Measurements from ENCODE around the gene CDH15. TPM values are rescaled to one million over a fixed set of nuclear protein-coding genes. Genes with fewer than 3 reads are reported as not detected.
"Not testable (repeated sequence)": the region's sequence is repeated elsewhere in the genome, so short reads cannot be mapped to it uniquely, and the experiment has no call there.

The CDH15 gene
- total RNA-seq, 1 experiment from 2014 or later: 0.46 TPM

DNA sequence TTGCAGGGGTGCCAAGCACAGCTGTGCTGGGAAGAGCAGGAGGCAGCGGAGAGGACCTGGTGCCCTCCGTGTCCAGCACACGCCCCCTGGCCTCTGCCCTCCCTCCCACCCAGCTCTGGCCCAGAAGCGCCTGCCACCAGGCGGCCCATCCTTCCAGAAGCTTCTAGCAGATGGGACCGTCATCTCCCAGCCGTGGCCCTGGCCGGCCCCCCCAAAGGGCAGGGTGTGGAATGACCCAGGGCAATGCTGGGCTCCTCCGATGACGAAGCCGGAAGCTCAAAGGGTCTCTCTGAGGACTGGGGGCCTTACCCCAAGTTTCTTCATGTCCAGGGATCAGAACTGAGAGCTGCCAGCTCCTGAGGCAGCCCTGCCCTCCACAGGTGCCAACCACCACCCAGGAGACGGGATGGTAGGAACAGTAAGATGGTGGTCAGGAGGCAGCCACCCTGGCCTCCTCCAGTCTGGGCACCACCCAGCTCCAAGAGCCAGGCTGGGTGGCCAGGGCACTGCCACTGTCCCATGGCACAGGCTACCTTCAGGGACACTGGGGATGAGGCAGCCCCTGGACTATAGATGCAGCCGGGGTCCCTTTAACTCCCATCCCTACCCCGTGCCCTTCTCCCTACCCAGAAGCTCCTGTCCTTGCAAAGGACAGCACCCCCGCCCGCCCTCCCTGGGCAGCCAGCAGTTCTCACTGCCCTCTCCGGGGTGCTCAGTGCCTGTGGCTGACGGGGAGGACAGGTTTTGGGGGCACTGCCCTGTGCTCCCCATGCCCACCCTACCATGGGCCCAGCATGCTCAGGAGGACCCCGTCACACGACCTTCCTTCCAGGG, 6.5 kb upstream of the CDH15 start (continued):
- TF ChIP-seq RELA (CRISPR knock-in tag; IDR thresholded peaks at IDR 0.05; ENCODE audit: borderline replicate concordance) (no peak), ZNF416 (CRISPR knock-in tag; IDR thresholded peaks at IDR 0.05) (no peak), NFE2L1 (CRISPR knock-in tag; IDR thresholded peaks at IDR 0.05) (no peak), FOXP1 (CRISPR knock-in tag; IDR thresholded peaks at IDR 0.05; ENCODE audit: borderline replicate concordance) (no peak), FOXK1 (CRISPR knock-in tag; IDR thresholded peaks at IDR 0.05) (no peak), MXD4 (CRISPR knock-in tag; IDR thresholded peaks at IDR 0.05; ENCODE audit: borderline replicate concordance) (no peak)
- TF ChIP-seq, protein P1, sequence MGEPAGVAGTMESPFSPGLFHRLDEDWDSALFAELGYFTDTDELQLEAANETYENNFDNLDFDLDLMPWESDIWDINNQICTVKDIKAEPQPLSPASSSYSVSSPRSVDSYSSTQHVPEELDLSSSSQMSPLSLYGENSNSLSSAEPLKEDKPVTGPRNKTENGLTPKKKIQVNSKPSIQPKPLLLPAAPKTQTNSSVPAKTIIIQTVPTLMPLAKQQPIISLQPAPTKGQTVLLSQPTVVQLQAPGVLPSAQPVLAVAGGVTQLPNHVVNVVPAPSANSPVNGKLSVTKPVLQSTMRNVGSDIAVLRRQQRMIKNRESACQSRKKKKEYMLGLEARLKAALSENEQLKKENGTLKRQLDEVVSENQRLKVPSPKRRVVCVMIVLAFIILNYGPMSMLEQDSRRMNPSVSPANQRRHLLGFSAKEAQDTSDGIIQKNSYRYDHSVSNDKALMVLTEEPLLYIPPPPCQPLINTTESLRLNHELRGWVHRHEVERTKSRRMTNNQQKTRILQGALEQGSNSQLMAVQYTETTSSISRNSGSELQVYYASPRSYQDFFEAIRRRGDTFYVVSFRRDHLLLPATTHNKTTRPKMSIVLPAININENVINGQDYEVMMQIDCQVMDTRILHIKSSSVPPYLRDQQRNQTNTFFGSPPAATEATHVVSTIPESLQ (CRISPR knock-in tag; IDR thresholded peaks at IDR 0.05): no peak
- TF ChIP-seq, protein P2, sequence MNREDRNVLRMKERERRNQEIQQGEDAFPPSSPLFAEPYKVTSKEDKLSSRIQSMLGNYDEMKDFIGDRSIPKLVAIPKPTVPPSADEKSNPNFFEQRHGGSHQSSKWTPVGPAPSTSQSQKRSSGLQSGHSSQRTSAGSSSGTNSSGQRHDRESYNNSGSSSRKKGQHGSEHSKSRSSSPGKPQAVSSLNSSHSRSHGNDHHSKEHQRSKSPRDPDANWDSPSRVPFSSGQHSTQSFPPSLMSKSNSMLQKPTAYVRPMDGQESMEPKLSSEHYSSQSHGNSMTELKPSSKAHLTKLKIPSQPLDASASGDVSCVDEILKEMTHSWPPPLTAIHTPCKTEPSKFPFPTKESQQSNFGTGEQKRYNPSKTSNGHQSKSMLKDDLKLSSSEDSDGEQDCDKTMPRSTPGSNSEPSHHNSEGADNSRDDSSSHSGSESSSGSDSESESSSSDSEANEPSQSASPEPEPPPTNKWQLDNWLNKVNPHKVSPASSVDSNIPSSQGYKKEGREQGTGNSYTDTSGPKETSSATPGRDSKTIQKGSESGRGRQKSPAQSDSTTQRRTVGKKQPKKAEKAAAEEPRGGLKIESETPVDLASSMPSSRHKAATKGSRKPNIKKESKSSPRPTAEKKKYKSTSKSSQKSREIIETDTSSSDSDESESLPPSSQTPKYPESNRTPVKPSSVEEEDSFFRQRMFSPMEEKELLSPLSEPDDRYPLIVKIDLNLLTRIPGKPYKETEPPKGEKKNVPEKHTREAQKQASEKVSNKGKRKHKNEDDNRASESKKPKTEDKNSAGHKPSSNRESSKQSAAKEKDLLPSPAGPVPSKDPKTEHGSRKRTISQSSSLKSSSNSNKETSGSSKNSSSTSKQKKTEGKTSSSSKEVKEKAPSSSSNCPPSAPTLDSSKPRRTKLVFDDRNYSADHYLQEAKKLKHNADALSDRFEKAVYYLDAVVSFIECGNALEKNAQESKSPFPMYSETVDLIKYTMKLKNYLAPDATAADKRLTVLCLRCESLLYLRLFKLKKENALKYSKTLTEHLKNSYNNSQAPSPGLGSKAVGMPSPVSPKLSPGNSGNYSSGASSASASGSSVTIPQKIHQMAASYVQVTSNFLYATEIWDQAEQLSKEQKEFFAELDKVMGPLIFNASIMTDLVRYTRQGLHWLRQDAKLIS (CRISPR knock-in tag; IDR thresholded peaks at IDR 0.05; ENCODE audit: borderline replicate concordance): no peak

DNA sequence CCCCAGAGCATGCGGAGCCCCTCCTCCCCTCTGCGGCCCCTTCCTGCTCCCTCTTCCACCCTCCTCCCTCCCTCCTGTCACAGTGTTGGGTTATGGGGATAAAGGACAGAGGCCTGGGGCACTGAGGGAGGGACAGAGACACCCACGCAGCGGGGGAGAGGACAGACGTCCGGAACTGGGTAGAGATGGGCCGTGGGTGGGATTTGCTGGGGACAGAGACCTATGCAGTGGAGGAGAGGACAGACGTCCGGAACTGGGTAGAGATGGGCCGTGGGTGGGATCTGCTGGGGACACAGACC, 5.9 kb upstream of the CDH15 start:
- H3K36me3 Mint-ChIP-seq; DNase-seq (ENCODE audit: low spot score); H3K4me1 Mint-ChIP-seq; H3K4me3 Mint-ChIP-seq; H3K9me3 Mint-ChIP-seq; H3K27me3 Mint-ChIP-seq (ENCODE audit: low read depth); ATAC-seq; POLR2A ChIA-PET; H3K27ac Mint-ChIP-seq: not testable (repeated sequence)
- CTCF ChIA-PET: interaction anchor here (1.1 kb wide), 1 partner anchor 428 kb away, joined by 5 read pairs; no protein-coding TSS in a partner anchor

- no peaks in the 10 kb centered on the region for H3K36me3 Mint-ChIP-seq
- CTCF ChIA-PET: interaction anchor here (0.6 to 2.6 kb wide), 68 partner anchors 10 to 494 kb away, joined by 3 to 47 read pairs (median 5); partner anchors contain the start of genes ACSF3, APRT, CBFA2T3 and GALNS
- POLR2A ChIA-PET: interaction anchor here (0.5 to 1.2 kb wide), 2 partner anchors 356 to 397 kb away, joined by 3 to 4 read pairs; no protein-coding TSS in a partner anchor
- no peak overlapping the region for H3K27ac Mint-ChIP-seq
- 0 out of 2 replicates have a peak, but pooled peaks have one; percentile 22 for TF ChIP-seq PRDM15 (CRISPR knock-in tag; IDR thresholded peaks at IDR 0.05)
- no peak for TF ChIP-seq ZNF138 (CRISPR knock-in tag; conservative IDR thresholded peaks at IDR 0.05)
- TF ChIP-seq, protein P3, sequence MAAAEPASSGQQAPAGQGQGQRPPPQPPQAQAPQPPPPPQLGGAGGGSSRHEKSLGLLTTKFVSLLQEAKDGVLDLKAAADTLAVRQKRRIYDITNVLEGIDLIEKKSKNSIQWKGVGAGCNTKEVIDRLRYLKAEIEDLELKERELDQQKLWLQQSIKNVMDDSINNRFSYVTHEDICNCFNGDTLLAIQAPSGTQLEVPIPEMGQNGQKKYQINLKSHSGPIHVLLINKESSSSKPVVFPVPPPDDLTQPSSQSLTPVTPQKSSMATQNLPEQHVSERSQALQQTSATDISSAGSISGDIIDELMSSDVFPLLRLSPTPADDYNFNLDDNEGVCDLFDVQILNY (CRISPR knock-in tag; IDR thresholded peaks at IDR 0.05): 0 out of 2 replicates have a peak, but pooled peaks have one; percentile 30
- 0 out of 2 replicates have a peak, but pooled peaks have one; percentile 11 for TF ChIP-seq RELA (CRISPR knock-in tag; IDR thresholded peaks at IDR 0.05; ENCODE audit: borderline replicate concordance)
- no peak for TF ChIP-seq OVOL2 (CRISPR knock-in tag; IDR thresholded peaks at IDR 0.05; ENCODE audit: borderline replicate concordance)
- TF ChIP-seq CREM (CRISPR knock-in tag; IDR thresholded peaks at IDR 0.05): no peak
- H3K9me3 Mint-ChIP-seq: no peaks in the 10 kb centered on the region
- DNase-seq (ENCODE audit: low spot score) (no peak), ATAC-seq (no peak)
- no peak overlapping the region for H3K4me3 Mint-ChIP-seq
- H3K4me1 Mint-ChIP-seq: peaks cover 6% of the 10 kb centered on the region
- peaks cover 6% of the 10 kb centered on the region for H3K27me3 Mint-ChIP-seq (ENCODE audit: low read depth)
Measured at GRCh38 chr16:89166696-89167424, 4.7 kb upstream of the CDH15 start.

Measured in WTC11 (cell line).